Measurements from ENCODE around the gene RIMKLB. TPM values are rescaled to one million over a fixed set of nuclear protein-coding genes. Genes with fewer than 3 reads are reported as not detected.
"Not testable (repeated sequence)": the region's sequence is repeated elsewhere in the genome, so short reads cannot be mapped to it uniquely, and the experiment has no call there.

Gene RIMKLB
- polyA plus RNA-seq, 1 donor (not counting 4 experiments of a cell fraction or from before 2014, with no cell fraction given): 51.1 TPM

DNA sequence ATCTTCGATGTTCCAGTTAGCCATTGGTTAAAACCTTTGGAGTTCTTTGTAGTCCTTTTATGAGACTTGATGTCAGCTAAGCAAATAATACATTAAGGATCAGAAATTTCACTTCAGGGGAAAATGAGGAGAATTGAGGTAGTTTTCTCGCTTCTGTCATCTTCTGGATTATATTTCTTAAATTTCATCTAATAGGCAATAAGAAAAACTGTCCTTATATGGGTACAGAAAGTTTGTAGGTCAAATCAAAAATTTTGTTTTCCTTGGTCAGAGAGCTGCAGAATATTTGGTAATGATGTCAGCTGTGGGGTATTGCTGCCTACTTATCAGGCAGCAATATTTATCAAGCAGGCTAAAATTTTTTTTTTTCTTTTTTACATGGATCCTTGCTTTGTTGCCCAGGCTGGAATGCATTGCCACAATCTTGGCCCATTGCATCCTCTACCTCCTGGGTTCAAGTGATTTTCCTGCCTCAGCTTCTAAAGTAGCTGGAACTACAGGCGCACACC is 37.1 kb downstream of the RIMKLB start:
- Histone ChIP-seq H3K9ac (ENCODE audit: control insufficient read depth, extremely low read depth, insufficient read depth, low read length) (no peak overlapping the region), H3K9me3 (ENCODE audit: control insufficient read depth, low read depth, low read length) (no peaks in the 10 kb centered on the region), H3K9me1 (ENCODE audit: control insufficient read depth, extremely low read depth, insufficient read depth, low read length) (no peaks in the 10 kb centered on the region), H3K4me2 (ENCODE audit: control insufficient read depth, extremely low read depth, insufficient read depth, low read depth, low read length) (no peak overlapping the region), H4K20me1 (ENCODE audit: control insufficient read depth, extremely low read depth, insufficient read depth, low read length) (no peaks in the 10 kb centered on the region), H3K4me1 (ENCODE audit: control insufficient read depth, extremely low read depth, insufficient read depth, low read length) (peaks cover 7% of the 10 kb centered on the region), H3K4me3 (ENCODE audit: control insufficient read depth in 2 of 3, extremely low read depth in 1 of 3, insufficient read depth in 2 of 3, low read depth in 1 of 3, low read length in 3 of 3) (no peak overlapping the region), H2AFZ (ENCODE audit: control insufficient read depth, low read length) (no peak overlapping the region), H3K27ac (ENCODE audit: control insufficient read depth, insufficient read depth, low read length) (no peak overlapping the region), H3K79me2 (ENCODE audit: control insufficient read depth, insufficient read depth, low read length) (peaks cover 61% of the 10 kb centered on the region), H3K36me3 (ENCODE audit: control insufficient read depth in 2 of 2, extremely low read depth in 1 of 2, insufficient read depth in 2 of 2, low read length in 2 of 2) (peaks cover 0 to 3% of the 10 kb centered on the region in 2 experiments), H3K27me3 (ENCODE audit: control insufficient read depth, extremely low read depth, insufficient read depth, low read length) (no peaks in the 10 kb centered on the region)
- DNase-seq (ENCODE audit: low read depth, low spot score): no peak
- TF ChIP-seq EZH2 (IDR thresholded peaks at IDR 0.05; ENCODE audit: low read length): no peak
- TF ChIP-seq, protein P1, sequence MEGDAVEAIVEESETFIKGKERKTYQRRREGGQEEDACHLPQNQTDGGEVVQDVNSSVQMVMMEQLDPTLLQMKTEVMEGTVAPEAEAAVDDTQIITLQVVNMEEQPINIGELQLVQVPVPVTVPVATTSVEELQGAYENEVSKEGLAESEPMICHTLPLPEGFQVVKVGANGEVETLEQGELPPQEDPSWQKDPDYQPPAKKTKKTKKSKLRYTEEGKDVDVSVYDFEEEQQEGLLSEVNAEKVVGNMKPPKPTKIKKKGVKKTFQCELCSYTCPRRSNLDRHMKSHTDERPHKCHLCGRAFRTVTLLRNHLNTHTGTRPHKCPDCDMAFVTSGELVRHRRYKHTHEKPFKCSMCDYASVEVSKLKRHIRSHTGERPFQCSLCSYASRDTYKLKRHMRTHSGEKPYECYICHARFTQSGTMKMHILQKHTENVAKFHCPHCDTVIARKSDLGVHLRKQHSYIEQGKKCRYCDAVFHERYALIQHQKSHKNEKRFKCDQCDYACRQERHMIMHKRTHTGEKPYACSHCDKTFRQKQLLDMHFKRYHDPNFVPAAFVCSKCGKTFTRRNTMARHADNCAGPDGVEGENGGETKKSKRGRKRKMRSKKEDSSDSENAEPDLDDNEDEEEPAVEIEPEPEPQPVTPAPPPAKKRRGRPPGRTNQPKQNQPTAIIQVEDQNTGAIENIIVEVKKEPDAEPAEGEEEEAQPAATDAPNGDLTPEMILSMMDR (optimal IDR thresholded peaks at IDR 0.05 in 1 of 3, IDR thresholded peaks at IDR 0.05 in 1 of 3, conservative IDR thresholded peaks at IDR 0.05 in 1 of 3; ENCODE audit: extremely low read depth in 1 of 3, insufficient read depth in 2 of 3, low read length in 3 of 3): no peak
- dilution Hi-C loops (cut with MboI; ENCODE audit: extremely low pct_ligation_motif_present, low sequenced_read_pairs): no loop called here
- FAIRE-seq: no peak

GRCh38 chr12:8742501-8742900 is 44.7 kb downstream of the RIMKLB start:
- no peak for TF ChIP-seq EZH2 (IDR thresholded peaks at IDR 0.05; ENCODE audit: low read length)
- TF ChIP-seq, protein P1 (optimal IDR thresholded peaks at IDR 0.05 in 1 of 3, IDR thresholded peaks at IDR 0.05 in 1 of 3, conservative IDR thresholded peaks at IDR 0.05 in 1 of 3; ENCODE audit: extremely low read depth in 1 of 3, insufficient read depth in 2 of 3, low read length in 3 of 3): no peak
- no peak overlapping the region for H3K27ac ChIP-seq (ENCODE audit: control insufficient read depth, insufficient read depth, low read length)
- FAIRE-seq: peak; percentile 78

GRCh38 chr12:8743121-8743520 is 45.3 kb downstream of the RIMKLB start:
- H3K79me2 ChIP-seq (ENCODE audit: control insufficient read depth, insufficient read depth, low read length): peaks cover 31% of the 10 kb centered on the region
- H3K4me1 ChIP-seq (ENCODE audit: control insufficient read depth, extremely low read depth, insufficient read depth, low read length); H3K9me1 ChIP-seq (ENCODE audit: control insufficient read depth, extremely low read depth, insufficient read depth, low read length); H3K27me3 ChIP-seq (ENCODE audit: control insufficient read depth, extremely low read depth, insufficient read depth, low read length); H3K4me3 ChIP-seq (ENCODE audit: control insufficient read depth in 2 of 3, extremely low read depth in 1 of 3, insufficient read depth in 2 of 3, low read depth in 1 of 3, low read length in 3 of 3); H2AFZ ChIP-seq (ENCODE audit: control insufficient read depth, low read length); FAIRE-seq; H3K9ac ChIP-seq (ENCODE audit: control insufficient read depth, extremely low read depth, insufficient read depth, low read length); H3K9me3 ChIP-seq (ENCODE audit: control insufficient read depth, low read depth, low read length); DNase-seq (ENCODE audit: low read depth, low spot score); H3K27ac ChIP-seq (ENCODE audit: control insufficient read depth, insufficient read depth, low read length); H3K36me3 ChIP-seq (ENCODE audit: control insufficient read depth in 2 of 2, extremely low read depth in 1 of 2, insufficient read depth in 2 of 2, low read length in 2 of 2); H4K20me1 ChIP-seq (ENCODE audit: control insufficient read depth, extremely low read depth, insufficient read depth, low read length); H3K4me2 ChIP-seq (ENCODE audit: control insufficient read depth, extremely low read depth, insufficient read depth, low read depth, low read length); dilution Hi-C loops (cut with MboI; ENCODE audit: extremely low pct_ligation_motif_present, low sequenced_read_pairs): not testable (repeated sequence)

More at GRCh38 chr12:8742501-8742900, 44.7 kb downstream of the RIMKLB start:
- peaks cover 5% of the 10 kb centered on the region for H3K4me1 ChIP-seq (ENCODE audit: control insufficient read depth, extremely low read depth, insufficient read depth, low read length)
- H3K27me3 ChIP-seq (ENCODE audit: control insufficient read depth, extremely low read depth, insufficient read depth, low read length): no peaks in the 10 kb centered on the region
- no peak overlapping the region for H2AFZ ChIP-seq (ENCODE audit: control insufficient read depth, low read length)
- H3K9me1 ChIP-seq (ENCODE audit: control insufficient read depth, extremely low read depth, insufficient read depth, low read length): peaks cover 3% of the 10 kb centered on the region
- no peaks in the 10 kb centered on the region for H3K9me3 ChIP-seq (ENCODE audit: control insufficient read depth, low read depth, low read length)
- peak; percentile 2 for DNase-seq (ENCODE audit: low read depth, low spot score)
- peaks cover 3 to 6% of the 10 kb centered on the region in 2 experiments for H3K36me3 ChIP-seq (ENCODE audit: control insufficient read depth in 2 of 2, extremely low read depth in 1 of 2, insufficient read depth in 2 of 2, low read length in 2 of 2)
- dilution Hi-C loops (cut with MboI; ENCODE audit: extremely low pct_ligation_motif_present, low sequenced_read_pairs): no loop called here
- H4K20me1 ChIP-seq (ENCODE audit: control insufficient read depth, extremely low read depth, insufficient read depth, low read length): no peaks in the 10 kb centered on the region
- H3K79me2 ChIP-seq (ENCODE audit: control insufficient read depth, insufficient read depth, low read length): peaks cover 34% of the 10 kb centered on the region
- H3K4me2 ChIP-seq (ENCODE audit: control insufficient read depth, extremely low read depth, insufficient read depth, low read depth, low read length): no peak overlapping the region
- H3K4me3 ChIP-seq (ENCODE audit: control insufficient read depth in 2 of 3, extremely low read depth in 1 of 3, insufficient read depth in 2 of 3, low read depth in 1 of 3, low read length in 3 of 3): no peak overlapping the region
- no peak overlapping the region for H3K9ac ChIP-seq (ENCODE audit: control insufficient read depth, extremely low read depth, insufficient read depth, low read length)

DNA sequence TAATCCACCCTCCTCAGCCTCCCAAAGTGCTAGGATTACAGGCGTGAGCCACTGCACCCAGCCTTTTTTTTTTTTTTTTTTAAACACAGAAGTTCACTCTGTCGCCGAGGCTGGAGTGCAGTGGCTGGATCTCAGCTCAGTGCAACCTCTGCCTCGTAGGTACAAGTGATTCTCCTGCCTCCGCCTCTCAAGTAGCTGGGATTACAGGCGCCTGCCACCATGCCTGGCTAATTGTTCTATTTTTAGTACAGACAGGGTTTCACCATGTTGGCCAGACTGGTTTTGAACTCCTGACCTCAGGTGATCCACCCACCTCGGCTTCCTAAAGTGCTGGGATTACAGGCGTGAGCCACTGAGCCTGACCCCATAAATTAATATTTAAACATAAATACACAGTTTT is 47.8 kb downstream of the RIMKLB start:
- H3K9ac ChIP-seq (ENCODE audit: control insufficient read depth, extremely low read depth, insufficient read depth, low read length); H4K20me1 ChIP-seq (ENCODE audit: control insufficient read depth, extremely low read depth, insufficient read depth, low read length); H3K9me1 ChIP-seq (ENCODE audit: control insufficient read depth, extremely low read depth, insufficient read depth, low read length); dilution Hi-C loops (cut with MboI; ENCODE audit: extremely low pct_ligation_motif_present, low sequenced_read_pairs); H3K9me3 ChIP-seq (ENCODE audit: control insufficient read depth, low read depth, low read length); FAIRE-seq; DNase-seq (ENCODE audit: low read depth, low spot score); H3K27me3 ChIP-seq (ENCODE audit: control insufficient read depth, extremely low read depth, insufficient read depth, low read length); H3K4me2 ChIP-seq (ENCODE audit: control insufficient read depth, extremely low read depth, insufficient read depth, low read depth, low read length); H3K36me3 ChIP-seq (ENCODE audit: control insufficient read depth in 2 of 2, extremely low read depth in 1 of 2, insufficient read depth in 2 of 2, low read length in 2 of 2); H3K4me3 ChIP-seq (ENCODE audit: control insufficient read depth in 2 of 3, extremely low read depth in 1 of 3, insufficient read depth in 2 of 3, low read depth in 1 of 3, low read length in 3 of 3); H3K4me1 ChIP-seq (ENCODE audit: control insufficient read depth, extremely low read depth, insufficient read depth, low read length); H2AFZ ChIP-seq (ENCODE audit: control insufficient read depth, low read length); H3K27ac ChIP-seq (ENCODE audit: control insufficient read depth, insufficient read depth, low read length): not testable (repeated sequence)
- peaks cover 16% of the 10 kb centered on the region for H3K79me2 ChIP-seq (ENCODE audit: control insufficient read depth, insufficient read depth, low read length)
